Mesenchymal stem cell (in vitro differentiated cells and primary cell): ENCODE data around the gene HOXB2.
A peak's percentile ranks its signal among the peaks of the same experiment; 100 is the strongest.

Source experiments
- DNase-seq: peaks from one replicate; pipeline ENCODE4 v3.0.0-alpha.2; 2013
- H2AFZ ChIP-seq: one replicate; pipeline ENCODE4 v1.6.1; 2013; ENCODE audit warnings: low read depth, mild to moderate bottlenecking, control low read depth, inconsistent platforms, low read length, moderate library complexity
- H2AK5ac ChIP-seq: 2 replicates; pipeline ENCODE4 v1.6.1; 2013; ENCODE audit warnings: low read length, moderate library complexity, mild to moderate bottlenecking, inconsistent platforms; ENCODE audit not compliant: severe bottlenecking
- H2BK120ac ChIP-seq: one replicate; pipeline ENCODE4 v1.6.1; 2013; ENCODE audit warnings: low read depth, mild to moderate bottlenecking, inconsistent platforms, low read length, moderate library complexity
- H2BK12ac ChIP-seq, 2 experiments: one replicate each; pipeline ENCODE4 v1.6.1; 2013; ENCODE audit warnings: inconsistent platforms in 2 of 2, low read length in 2 of 2, mild to moderate bottlenecking in 2 of 2, moderate library complexity in 2 of 2, control low read depth in 1 of 2
- H2BK15ac ChIP-seq: one replicate; pipeline ENCODE4 v1.6.1; 2013; ENCODE audit warnings: mild to moderate bottlenecking, low read depth, inconsistent platforms; ENCODE audit not compliant: poor library complexity, severe bottlenecking
- H2BK5ac ChIP-seq: 2 replicates; pipeline ENCODE4 v1.6.1; 2013; ENCODE audit warnings: low read depth, mild to moderate bottlenecking, low read length, control low read depth, inconsistent platforms; ENCODE audit not compliant: poor library complexity, severe bottlenecking
- H3K14ac ChIP-seq, 2 experiments: one replicate each; pipeline ENCODE4 v1.6.1; 2013; ENCODE audit warnings: inconsistent platforms in 2 of 2, low read length in 2 of 2, control low read depth in 1 of 2, mild to moderate bottlenecking in 1 of 2, moderate library complexity in 1 of 2
- H3K18ac ChIP-seq, 2 experiments: one replicate each; pipeline ENCODE4 v1.6.1; 2013; ENCODE audit warnings: inconsistent platforms in 2 of 2, low read length in 2 of 2, control low read depth in 1 of 2, low read depth in 1 of 2, mild to moderate bottlenecking in 1 of 2
- H3K23ac ChIP-seq, 2 experiments: one replicate each; pipeline ENCODE4 v1.6.1; 2013; ENCODE audit warnings: inconsistent platforms in 2 of 2, low read length in 2 of 2, mild to moderate bottlenecking in 2 of 2, moderate library complexity in 2 of 2, control low read depth in 1 of 2
- H3K27ac ChIP-seq: 2 replicates; pipeline ENCODE4 v1.5.1; 2013; ENCODE audit warnings: mild to moderate bottlenecking, moderate library complexity, low read length, control low read depth, inconsistent platforms; ENCODE audit not compliant: poor library complexity, severe bottlenecking
- H3K27me3 ChIP-seq, 2 experiments: 2 replicates each; pipeline versions ENCODE4 v1.6.1 to v1.7.0; 2013; ENCODE audit warnings: low read length in 2 of 2, mild to moderate bottlenecking in 2 of 2, moderate library complexity in 2 of 2, control low read depth in 1 of 2, inconsistent platforms in 1 of 2; ENCODE audit not compliant: control insufficient read depth in 1 of 2, insufficient read depth in 1 of 2
- H3K36me3 ChIP-seq, 2 experiments: 2 replicates each; pipeline versions ENCODE4 v1.6.1 to v1.7.0; 2013; ENCODE audit warnings: low read length in 2 of 2, control low read depth in 1 of 2, inconsistent platforms in 1 of 2, low read depth in 1 of 2, mild to moderate bottlenecking in 1 of 2; ENCODE audit not compliant: insufficient read depth in 2 of 2, control insufficient read depth in 1 of 2
- H3K4ac ChIP-seq, 2 experiments: one replicate each; pipeline ENCODE4 v1.6.1; 2013; ENCODE audit warnings: inconsistent platforms in 2 of 2, low read length in 2 of 2, mild to moderate bottlenecking in 2 of 2, moderate library complexity in 2 of 2, control low read depth in 1 of 2, low read depth in 1 of 2
- H3K4me1 ChIP-seq: 2 replicates; pipeline ENCODE4 v1.6.1; 2013; ENCODE audit warnings: low read depth, low read length, control low read depth; ENCODE audit not compliant: control insufficient read depth, insufficient read depth
- H3K4me2 ChIP-seq: 2 replicates; pipeline ENCODE4 v1.6.1; 2013; ENCODE audit warnings: low read length, mild to moderate bottlenecking, inconsistent platforms; ENCODE audit not compliant: poor library complexity, severe bottlenecking
- H3K4me3 ChIP-seq, 2 experiments: 2 replicates each; pipeline versions ENCODE4 v1.5.1 to v1.7.0; 2013; ENCODE audit warnings: low read length in 2 of 2, mild to moderate bottlenecking in 2 of 2, control low read depth in 1 of 2, low read depth in 1 of 2; ENCODE audit not compliant: insufficient read depth in 1 of 2
- H3K79me1 ChIP-seq: replicated peaks from 2 replicates; pipeline ENCODE4 v1.6.1; 2013; ENCODE audit warnings: mild to moderate bottlenecking, control low read depth, low read length, inconsistent platforms; ENCODE audit not compliant: poor library complexity, severe bottlenecking
- H3K9ac ChIP-seq: 2 replicates; pipeline ENCODE4 v1.7.0; 2013; ENCODE audit warnings: mild to moderate bottlenecking, low read length, moderate library complexity
- H3K9me3 ChIP-seq: 2 replicates; pipeline ENCODE4 v1.7.0; 2013; ENCODE audit warnings: mild to moderate bottlenecking, low read length; ENCODE audit not compliant: control insufficient read depth
- H4K8ac ChIP-seq: one replicate; pipeline ENCODE4 v1.6.1; 2013; ENCODE audit warnings: inconsistent platforms, mild to moderate bottlenecking, low read length, moderate library complexity
- H4K91ac ChIP-seq: one replicate; pipeline ENCODE4 v1.6.1; 2013; ENCODE audit warnings: mild to moderate bottlenecking, low read length, inconsistent platforms
- WGBS: methylation state at CpG from one replicate; pipeline ENCODE4 v1.1.7; 2013; ENCODE audit warnings: mixed read lengths; 5-methylcytosine and 5-hydroxymethylcytosine counted together

The HOXB2 gene

DNA sequence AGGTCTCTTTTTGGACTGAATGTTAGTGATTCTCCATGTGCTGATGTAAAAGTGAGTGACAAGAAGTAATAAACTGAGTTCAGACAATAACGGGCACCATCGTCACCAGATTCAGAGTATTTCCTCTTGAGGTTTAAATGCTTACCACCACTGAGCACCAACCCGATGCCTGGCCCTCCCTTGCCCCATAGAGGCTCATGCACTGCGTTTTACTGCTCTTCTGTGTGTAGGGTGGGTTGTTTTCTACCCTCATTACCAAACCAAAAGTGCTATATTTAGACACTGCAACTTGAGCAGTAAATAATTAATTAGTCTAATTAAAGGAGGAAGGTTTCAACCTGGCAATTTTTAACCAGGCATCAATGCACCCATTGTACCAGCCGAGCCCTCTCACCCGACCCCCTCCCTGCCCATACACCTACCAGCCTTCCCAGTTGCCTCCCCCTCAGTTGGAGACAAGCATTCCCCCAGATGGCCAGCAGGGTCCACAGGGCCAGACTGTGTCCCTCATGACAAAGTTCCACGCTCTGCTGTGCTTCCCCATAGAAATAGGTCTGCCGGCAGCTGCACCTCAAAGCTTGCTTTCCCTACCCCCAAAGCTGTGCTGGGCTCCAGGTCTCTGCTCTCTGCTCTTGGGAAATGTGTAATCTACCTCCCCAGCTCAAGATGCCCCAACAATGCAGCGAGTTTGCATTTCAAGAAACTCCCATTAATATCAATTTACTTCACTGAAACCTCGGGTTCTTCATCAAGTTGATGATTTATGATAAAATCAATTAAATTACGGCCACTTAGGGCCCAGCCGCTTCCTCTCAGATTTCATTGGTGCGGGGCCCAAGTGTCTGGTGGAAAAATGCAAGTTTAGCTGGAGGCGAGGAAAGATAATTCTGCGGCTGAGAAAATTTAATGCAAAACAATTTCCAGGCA lies 17.2 kb upstream of the HOXB2 start:
- Histone ChIP-seq H3K4me3 (no peak overlapping the region), H3K18ac (peak overlapping the region; percentile 1 to 53), H3K23ac (no peak overlapping the region), H2AFZ (no peak overlapping the region), H3K14ac (no peak overlapping the region), H3K36me3 (peaks cover 21 to 29% of the 10 kb centered on the region in 2 experiments), H3K27me3 (no peaks in the 10 kb centered on the region), H3K4me1 (peaks cover 44% of the 10 kb centered on the region), H3K27ac (no peak overlapping the region), H3K4ac (peak overlapping the region in 1 of 2 experiments; percentile 19), H2BK15ac (no peak overlapping the region), H2BK12ac (no peak overlapping the region), H3K79me1 (peaks cover 1% of the 10 kb centered on the region), H3K9me3 (no peaks in the 10 kb centered on the region), H4K91ac (no peak overlapping the region), H2BK120ac (no peak overlapping the region), H4K8ac (peak overlapping the region; percentile 46), H2AK5ac (no peak overlapping the region), H3K9ac (peak overlapping the region; percentile 23), H2BK5ac (no peak overlapping the region), H3K4me2 (no peak overlapping the region)
- 58% methylated on average over 13 of the region's 15 CpGs for WGBS
- peak; percentile 76 for DNase-seq

DNA sequence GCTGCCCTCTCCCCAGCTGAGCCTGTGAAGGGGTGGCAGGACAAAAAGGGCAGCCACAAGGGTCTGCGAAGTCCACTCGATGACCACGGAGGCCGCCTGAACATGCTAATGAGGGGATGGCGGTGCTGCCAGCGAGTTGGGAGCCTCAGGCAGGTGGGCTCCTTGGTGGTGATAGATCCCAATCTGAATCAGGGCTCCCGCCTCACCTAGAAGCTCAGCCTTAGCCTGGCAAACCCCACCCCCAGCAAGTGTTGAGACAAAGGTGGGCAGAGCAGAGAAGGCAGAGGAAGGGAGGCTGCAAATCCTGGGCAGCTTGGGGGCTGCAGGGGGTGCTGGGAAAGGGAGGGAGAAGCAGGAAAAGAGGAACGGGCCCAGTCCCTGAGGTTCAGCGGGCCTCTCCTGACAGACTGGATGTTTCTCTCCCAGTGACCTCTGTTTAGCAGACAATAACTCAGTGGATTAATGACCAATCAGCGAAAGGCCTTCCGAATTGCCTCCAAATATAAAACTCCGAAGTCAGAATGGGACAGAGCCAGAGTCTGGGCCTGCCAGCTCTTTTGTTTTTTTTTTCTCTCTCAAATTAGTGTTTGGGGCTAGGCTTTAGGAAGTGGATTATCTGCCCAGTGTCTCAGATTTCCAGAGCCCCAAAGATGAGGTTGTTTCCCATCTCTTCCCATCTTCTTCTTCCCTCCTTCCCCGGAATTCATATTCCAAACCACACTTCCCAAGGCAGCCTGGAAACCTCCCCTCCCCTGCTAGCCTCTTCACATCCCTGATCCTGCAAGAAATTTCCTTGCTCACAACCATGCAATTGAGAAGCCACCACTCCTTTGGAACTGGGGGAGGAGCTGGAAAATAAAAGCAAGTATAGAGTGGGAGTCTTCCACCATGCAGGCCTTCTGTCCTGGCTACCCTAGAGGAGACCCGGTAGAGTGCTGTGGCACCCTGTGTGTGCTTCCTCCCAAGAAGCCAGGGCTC lies 15.2 kb upstream of the HOXB2 start:
- Histone ChIP-seq H3K4me3 (peak overlapping the region in 1 of 2 experiments; percentile 68), H2BK5ac (no peak overlapping the region), H3K4ac (peak overlapping the region; percentile 80 to 91), H4K8ac (peak overlapping the region; percentile 78), H3K23ac (peak overlapping the region in 1 of 2 experiments; percentile 76), H3K9me3 (no peaks in the 10 kb centered on the region), H3K27ac (no peak overlapping the region), H4K91ac (peak overlapping the region; percentile 61), H2AFZ (no peak overlapping the region), H2BK15ac (peak overlapping the region; percentile 1), H3K4me2 (no peak overlapping the region), H3K36me3 (peaks cover 18 to 23% of the 10 kb centered on the region in 2 experiments), H3K18ac (peak overlapping the region; percentile 67 to 76), H3K4me1 (peaks cover 44% of the 10 kb centered on the region), H3K14ac (peak overlapping the region in 1 of 2 experiments; percentile 56), H2BK120ac (peak overlapping the region; percentile 1), H3K9ac (peak overlapping the region; percentile 82), H2AK5ac (no peak overlapping the region), H3K27me3 (no peaks in the 10 kb centered on the region), H3K79me1 (peaks cover 1% of the 10 kb centered on the region), H2BK12ac (peak overlapping the region in 1 of 2 experiments; percentile 34)
- WGBS, result 43% methylated on average over 12 of the region's 14 CpGs
- DNase-seq, result no peak

- Histone ChIP-seq H3K18ac (peak overlapping the region; percentile 76), H2BK12ac (peak overlapping the region in 1 of 2 experiments; percentile 34), H4K8ac (peak overlapping the region; percentile 59), H4K91ac (peak overlapping the region; percentile 61), H3K9ac (peak overlapping the region; percentile 82), H3K79me1 (peaks cover 1% of the 10 kb centered on the region), H3K27me3 (no peaks in the 10 kb centered on the region), H2BK120ac (peak overlapping the region; percentile 1), H3K27ac (no peak overlapping the region), H2AFZ (no peak overlapping the region), H3K4me3 (peak overlapping the region in 1 of 2 experiments; percentile 68), H3K23ac (peak overlapping the region in 1 of 2 experiments; percentile 51), H3K36me3 (peaks cover 15 to 23% of the 10 kb centered on the region in 2 experiments), H2AK5ac (no peak overlapping the region), H3K14ac (no peak overlapping the region), H3K9me3 (no peaks in the 10 kb centered on the region), H2BK15ac (peak overlapping the region; percentile 2), H3K4ac (peak overlapping the region; percentile 80 to 91), H3K4me2 (no peak overlapping the region), H2BK5ac (no peak overlapping the region), H3K4me1 (peaks cover 42% of the 10 kb centered on the region)
- DNase-seq, result no peak
- WGBS, result 34% methylated on average over 12 of the region's 16 CpGs
Measured at GRCh38 chr17:48559122-48559839, 14.4 kb upstream of the HOXB2 start.
